Stimulated activated CD4-positive, alpha-beta T cell treated with anti-CD3 and anti-CD28 coated beads, Interleukin-4, amount 100 ng/mL, for 24 hours (primary cell): Measurements from ENCODE around the gene FTSJ1.

Experiments
- DNase-seq: peaks from one replicate; pipeline ENCODE4 v3.0.0-alpha.2; 2020

The FTSJ1 gene

DNA sequence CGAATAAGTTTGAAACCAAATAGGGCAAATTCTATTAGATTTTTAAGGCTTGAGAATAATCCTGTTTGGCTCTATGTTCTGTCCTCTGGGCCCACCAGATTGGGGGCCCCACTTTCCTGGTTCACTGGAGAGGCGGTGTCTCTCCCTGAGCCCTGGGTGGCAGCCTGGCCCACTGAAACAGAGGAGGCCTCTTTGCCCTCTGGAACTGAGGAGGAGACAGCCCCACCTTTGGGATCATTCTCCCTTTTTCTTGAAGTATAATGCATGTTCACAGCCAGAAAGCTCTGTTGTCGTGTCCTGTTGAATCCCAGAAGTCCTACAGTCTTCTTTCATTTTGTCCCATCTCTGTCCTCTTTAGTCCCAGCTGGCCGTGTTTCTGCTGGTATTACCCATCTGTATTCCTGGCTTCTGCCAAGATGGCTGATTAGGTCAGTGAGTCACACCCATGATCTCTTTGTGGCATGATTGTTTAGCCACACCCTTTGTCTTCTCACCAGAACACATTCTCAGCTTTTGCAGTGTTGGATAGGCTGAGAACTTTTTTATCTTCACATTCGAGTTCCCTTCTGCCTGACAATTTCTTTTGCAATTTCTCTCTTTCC is 55.5 kb downstream of the FTSJ1 start:
- DNase-seq = no peak

DNA sequence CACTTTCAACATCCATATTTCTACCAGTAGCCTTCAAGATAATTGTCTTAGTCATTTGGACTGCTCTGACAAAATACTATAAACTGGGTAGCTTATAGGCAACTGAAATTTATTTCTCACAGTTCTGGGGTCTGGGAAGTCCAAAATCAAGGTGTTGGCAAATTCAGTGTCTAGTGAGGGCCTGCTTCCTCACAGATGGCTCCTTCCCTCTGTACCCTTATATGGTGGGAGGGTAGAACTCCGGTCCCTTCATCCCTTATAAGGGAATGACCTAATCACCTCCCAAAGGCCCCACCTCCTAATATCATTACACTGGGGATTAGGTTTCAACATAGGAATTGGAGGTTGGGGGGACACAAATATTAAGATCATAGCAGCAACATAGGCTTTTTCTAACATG is 56.2 kb downstream of the FTSJ1 start:
- DNase-seq = no peak

DNA sequence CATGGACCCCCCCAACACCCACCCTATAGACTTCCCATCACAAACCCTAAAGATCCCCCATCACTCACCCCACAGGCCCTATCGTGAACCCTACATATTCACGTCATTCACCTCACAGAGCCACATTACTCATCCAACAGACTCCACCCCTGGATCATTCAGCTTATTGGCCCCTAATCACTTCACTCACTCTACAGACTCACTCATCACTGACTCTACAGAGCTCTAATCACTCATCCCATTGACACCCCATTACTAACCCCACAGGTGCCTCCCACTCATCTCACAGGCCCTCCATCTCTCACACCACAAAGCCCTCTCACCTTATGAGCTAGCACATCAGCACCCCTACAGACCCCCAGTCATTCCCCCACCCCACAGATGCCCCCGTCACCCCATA is 57.2 kb downstream of the FTSJ1 start:
- no peak for DNase-seq
